ENCODE results near the gene KCNMB3.
"Not testable (repeated sequence)": the region's sequence is repeated elsewhere in the genome, so short reads cannot be mapped to it uniquely, and the experiment has no call there.

- TF ChIP-seq CTCF (conservative IDR thresholded peaks at IDR 0.05; ENCODE audit: low read depth, low read length); EZH2phosphoT487 (IDR thresholded peaks at IDR 0.05; ENCODE audit: borderline replicate concordance, low read length); EZH2 (IDR thresholded peaks at IDR 0.05; ENCODE audit: low read length, unreplicated experiment): not testable (repeated sequence)
Measured at GRCh38 chr3:179240299-179240698, 10.6 kb downstream of the KCNMB3 start.
